ENCODE results near the gene CAND2. TPM values are rescaled to one million over a fixed set of nuclear protein-coding genes. Genes with fewer than 3 reads are reported as not detected.
"Not testable (repeated sequence)": the region's sequence is repeated elsewhere in the genome, so short reads cannot be mapped to it uniquely, and the experiment has no call there.

CAND2 gene
- total and polyA plus RNA-seq, 4 donors, result 0.38 to 1.6 (median 0.92) TPM

- Histone ChIP-seq H3K4me1 (ENCODE audit: control insufficient read depth in 4 of 4, insufficient read depth in 4 of 4, low read length in 3 of 4) (no peaks in the 10 kb centered on the region), H3K4me3 (ENCODE audit: low read depth in 1 of 3, low read length in 3 of 3) (no peak overlapping the region), H3K9ac (ENCODE audit: low read depth in 1 of 2, low read length in 2 of 2) (no peak overlapping the region), H3K9me3 (ENCODE audit: control insufficient read depth in 4 of 4, low read length in 3 of 4) (no peaks in the 10 kb centered on the region), H3K27ac (ENCODE audit: low read depth in 1 of 2, low read length in 2 of 2) (no peak overlapping the region), H3K27me3 (ENCODE audit: control insufficient read depth in 4 of 4, insufficient read depth in 4 of 4, low read length in 3 of 4) (no peaks in the 10 kb centered on the region), H3K36me3 (ENCODE audit: control insufficient read depth in 4 of 4, insufficient read depth in 3 of 4, low read depth in 1 of 4, low read length in 3 of 4) (no peaks in the 10 kb centered on the region)
- WGBS, result 68% methylated on average over 4 of the region's 4 CpGs
- no peak for DNase-seq (ENCODE audit: low spot score)
- no peak for TF ChIP-seq RXRA (IDR thresholded peaks at IDR 0.05)
Observed at GRCh38 chr3:12774619-12775018, 21.9 kb upstream of the CAND2 start.

- Histone ChIP-seq H3K4me1 (ENCODE audit: control insufficient read depth in 4 of 4, insufficient read depth in 4 of 4, low read length in 3 of 4) (no peaks in the 10 kb centered on the region), H3K4me3 (ENCODE audit: low read depth in 1 of 3, low read length in 3 of 3) (no peak overlapping the region), H3K9ac (ENCODE audit: low read depth in 1 of 2, low read length in 2 of 2) (no peak overlapping the region), H3K9me3 (ENCODE audit: control insufficient read depth in 4 of 4, low read length in 3 of 4) (no peaks in the 10 kb centered on the region), H3K27ac (ENCODE audit: low read depth in 1 of 2, low read length in 2 of 2) (no peak overlapping the region), H3K36me3 (ENCODE audit: control insufficient read depth in 4 of 4, insufficient read depth in 3 of 4, low read depth in 1 of 4, low read length in 3 of 4) (no peaks in the 10 kb centered on the region), H3K27me3 (ENCODE audit: control insufficient read depth in 4 of 4, insufficient read depth in 4 of 4, low read length in 3 of 4) (no peaks in the 10 kb centered on the region)
- no peak for TF ChIP-seq FOXA2 (IDR thresholded peaks at IDR 0.05)
- TF ChIP-seq JUND (IDR thresholded peaks at IDR 0.05), result no peak
- no peak for DNase-seq (ENCODE audit: low spot score)
- 67% methylated on average over 1 of the region's 1 CpG for WGBS
Observed at GRCh38 chr3:12775226-12775625, 21.3 kb upstream of the CAND2 start.

GRCh38 chr3:12775970-12776369 is 20.5 kb upstream of the CAND2 start:
- not testable (repeated sequence) for H3K4me1 ChIP-seq (ENCODE audit: control insufficient read depth in 4 of 4, insufficient read depth in 4 of 4, low read length in 3 of 4); H3K27me3 ChIP-seq (ENCODE audit: control insufficient read depth in 4 of 4, insufficient read depth in 4 of 4, low read length in 3 of 4); DNase-seq (ENCODE audit: low spot score); H3K9ac ChIP-seq (ENCODE audit: low read depth in 1 of 2, low read length in 2 of 2); H3K36me3 ChIP-seq (ENCODE audit: control insufficient read depth in 4 of 4, insufficient read depth in 3 of 4, low read depth in 1 of 4, low read length in 3 of 4); H3K9me3 ChIP-seq (ENCODE audit: control insufficient read depth in 4 of 4, low read length in 3 of 4); H3K27ac ChIP-seq (ENCODE audit: low read depth in 1 of 2, low read length in 2 of 2); H3K4me3 ChIP-seq (ENCODE audit: low read depth in 1 of 3, low read length in 3 of 3)
- WGBS, result 76% methylated on average over 6 of the region's 6 CpGs

GRCh38 chr3:12777171-12777570 is 19.3 kb upstream of the CAND2 start:
- DNase-seq (ENCODE audit: low spot score), result no peak
- Histone ChIP-seq H3K27ac (ENCODE audit: low read depth in 1 of 2, low read length in 2 of 2) (no peak overlapping the region), H3K4me3 (ENCODE audit: low read depth in 1 of 3, low read length in 3 of 3) (no peak overlapping the region), H3K4me1 (ENCODE audit: control insufficient read depth in 4 of 4, insufficient read depth in 4 of 4, low read length in 3 of 4) (peaks cover 0 to 2% (median 0%) of the 10 kb centered on the region in 4 donors), H3K36me3 (ENCODE audit: control insufficient read depth in 4 of 4, insufficient read depth in 3 of 4, low read depth in 1 of 4, low read length in 3 of 4) (no peaks in the 10 kb centered on the region), H3K9me3 (ENCODE audit: control insufficient read depth in 4 of 4, low read length in 3 of 4) (no peaks in the 10 kb centered on the region), H3K9ac (ENCODE audit: low read depth in 1 of 2, low read length in 2 of 2) (no peak overlapping the region), H3K27me3 (ENCODE audit: control insufficient read depth in 4 of 4, insufficient read depth in 4 of 4, low read length in 3 of 4) (no peaks in the 10 kb centered on the region)
- 69% methylated on average over 4 of the region's 4 CpGs for WGBS
- no peak for TF ChIP-seq HNF4A (conservative IDR thresholded peaks at IDR 0.05)
- no peak for TF ChIP-seq REST (IDR thresholded peaks at IDR 0.05)
- TF ChIP-seq HNF4G (IDR thresholded peaks at IDR 0.05), result no peak
- TF ChIP-seq CTCF (IDR thresholded peaks at IDR 0.05; ENCODE audit: low read depth, low read length, missing input control), result no peak
- no peak for TF ChIP-seq EGR1 (IDR thresholded peaks at IDR 0.05; ENCODE audit: low read depth in 2 of 2)
- TF ChIP-seq TAF1 (conservative IDR thresholded peaks at IDR 0.05), result no peak
- TF ChIP-seq GABPA (IDR thresholded peaks at IDR 0.05 in 1 of 2, conservative IDR thresholded peaks at IDR 0.05 in 1 of 2), result no peak
- no peak for TF ChIP-seq NR2F2 (IDR thresholded peaks at IDR 0.05)
- no peak for TF ChIP-seq RAD21 (IDR thresholded peaks at IDR 0.05)
- TF ChIP-seq FOXA1 (IDR thresholded peaks at IDR 0.05), result no peak
- no peak for TF ChIP-seq SP1 (IDR thresholded peaks at IDR 0.05)
- TF ChIP-seq YY1 (IDR thresholded peaks at IDR 0.05), result no peak

Data from liver (tissue), 9 donors.